Sigmoid colon (tissue), 4 donors: ENCODE results near the gene SH3GLB2.

Experiments
- CTCF ChIP-seq, 4 experiments: fragments of 450-650 bp in 3 of 4; fragments of 200-600 bp in 1 of 4; IDR thresholded peaks; one replicate each; pipeline ENCODE4 v1.5.1; 2016 to 2019; ENCODE audit warnings: antibody characterized with exemption in 4 of 4, mild to moderate bottlenecking in 3 of 4, moderate library complexity in 2 of 4
- EP300 ChIP-seq, 4 donors: sonication (generic); formaldehyde crosslinking; IDR thresholded peaks; one replicate each; pipeline ENCODE4 v1.6.1; 2017; ENCODE audit warnings: antibody characterized with exemption in 4 of 4
- POLR2A ChIP-seq, 2 donors: fragments of 450-650 bp; IDR thresholded peaks; one replicate each; pipeline ENCODE4 v1.6.1; 2016; ENCODE audit warnings: antibody characterized with exemption in 2 of 2, mild to moderate bottlenecking in 2 of 2, moderate library complexity in 2 of 2

GRCh38 chr9:129001504-129002325, 26.4 kb downstream of the SH3GLB2 start:
- TF ChIP-seq CTCF (IDR thresholded peaks at IDR 0.05) (no peak), POLR2A (IDR thresholded peaks at IDR 0.05) (no peak), EP300 (IDR thresholded peaks at IDR 0.05) (no peak)
